HG03460 (cell line): ENCODE results near the gene CD36.
A peak's percentile ranks its signal among the peaks of the same experiment; 100 is the strongest.
"Not testable (repeated sequence)": the region's sequence is repeated elsewhere in the genome, so short reads cannot be mapped to it uniquely, and the experiment has no call there.

Experiments used
- ATAC-seq: cut with Tn5 transposase; IDR thresholded peaks from one replicate; pipeline ENCODE4 v1.9.1; 2021; ENCODE audit not compliant: unreplicated experiment

CD36 gene

GRCh38 chr7:80649011-80649410, 10.6 kb downstream of the CD36 start:
- ATAC-seq, result no peak

- no peak for ATAC-seq
Observed at GRCh38 chr7:80650030-80650429, 11.6 kb downstream of the CD36 start.

- ATAC-seq, result no peak
Observed at GRCh38 chr7:80651471-80651870, 13.0 kb downstream of the CD36 start.

- ATAC-seq, result no peak
Observed at GRCh38 chr7:80653244-80653643, 14.8 kb downstream of the CD36 start.

- no peak for ATAC-seq
Observed at GRCh38 chr7:80654887-80655340, 16.5 kb downstream of the CD36 start.

- ATAC-seq, result no peak
Observed at GRCh38 chr7:80656029-80656428, 17.6 kb downstream of the CD36 start.

- ATAC-seq, result no peak
Observed at GRCh38 chr7:80659120-80660055, 20.9 kb downstream of the CD36 start.

GRCh38 chr7:80660939-80661338, 22.5 kb downstream of the CD36 start:
- ATAC-seq, result no peak

- ATAC-seq, result no peak
Observed at GRCh38 chr7:80661729-80662128, 23.3 kb downstream of the CD36 start.

- no peak for ATAC-seq
Observed at GRCh38 chr7:80662252-80662651, 23.8 kb downstream of the CD36 start.

GRCh38 chr7:80665526-80665925, 27.1 kb downstream of the CD36 start:
- ATAC-seq, result no peak

GRCh38 chr7:80666376-80666775, 27.9 kb downstream of the CD36 start:
- no peak for ATAC-seq

GRCh38 chr7:80669367-80669766, 30.9 kb downstream of the CD36 start:
- ATAC-seq, result not testable (repeated sequence)

- ATAC-seq, result no peak
Observed at GRCh38 chr7:80671744-80672143, 33.3 kb downstream of the CD36 start.

- ATAC-seq, result no peak
Observed at GRCh38 chr7:80675090-80675489, 36.6 kb downstream of the CD36 start.

GRCh38 chr7:80676404-80676803, 38.0 kb downstream of the CD36 start:
- ATAC-seq, result no peak

GRCh38 chr7:80677629-80678028, 39.2 kb downstream of the CD36 start:
- ATAC-seq, result no peak

GRCh38 chr7:80678707-80679106, 40.3 kb downstream of the CD36 start:
- no peak for ATAC-seq

GRCh38 chr7:80679921-80680907, 41.8 kb downstream of the CD36 start:
- no peak for ATAC-seq

- peak; percentile 61 for ATAC-seq
Observed at GRCh38 chr7:80681272-80681885, 42.9 kb downstream of the CD36 start.

GRCh38 chr7:80682744-80683143, 44.3 kb downstream of the CD36 start:
- ATAC-seq, result no peak
